ENCODE data around the gene SRGAP1.
"Not testable (repeated sequence)": the region's sequence is repeated elsewhere in the genome, so short reads cannot be mapped to it uniquely, and the experiment has no call there.

SRGAP1 gene

GRCh38 chr12:64097366-64098105 lies 253.0 kb downstream of the SRGAP1 start:
- no peak for DNase-seq

DNA sequence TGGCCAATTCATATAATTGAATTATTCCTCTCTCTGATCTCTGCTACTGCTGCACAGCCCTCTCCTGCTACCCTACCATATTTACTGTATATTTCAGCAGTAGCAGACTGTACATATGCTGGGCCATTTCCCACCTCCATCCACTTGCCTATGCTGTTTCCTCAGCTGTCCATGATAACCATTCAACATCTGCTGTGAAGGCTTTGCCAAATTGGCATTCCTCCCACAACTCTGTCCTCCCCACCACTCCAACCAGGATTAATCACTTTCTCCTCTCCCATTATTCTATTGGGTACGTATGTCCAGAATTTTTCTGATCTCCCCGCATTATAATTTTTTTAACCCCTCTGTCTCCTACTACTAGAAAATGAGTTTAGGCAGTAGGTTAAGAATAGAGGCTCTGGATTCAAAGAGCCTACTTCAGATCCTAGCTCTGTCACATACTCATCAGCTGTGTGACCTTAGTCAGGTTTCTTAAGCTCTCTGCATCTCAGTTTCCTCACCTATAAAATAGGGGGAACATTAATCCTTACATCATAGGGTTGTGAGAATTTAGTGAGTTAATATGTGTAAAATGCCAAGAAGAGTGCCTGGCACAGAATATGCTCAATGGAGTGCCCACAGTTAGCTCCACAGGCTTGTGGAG lies 254.3 kb downstream of the SRGAP1 start:
- no peak for DNase-seq

DNA sequence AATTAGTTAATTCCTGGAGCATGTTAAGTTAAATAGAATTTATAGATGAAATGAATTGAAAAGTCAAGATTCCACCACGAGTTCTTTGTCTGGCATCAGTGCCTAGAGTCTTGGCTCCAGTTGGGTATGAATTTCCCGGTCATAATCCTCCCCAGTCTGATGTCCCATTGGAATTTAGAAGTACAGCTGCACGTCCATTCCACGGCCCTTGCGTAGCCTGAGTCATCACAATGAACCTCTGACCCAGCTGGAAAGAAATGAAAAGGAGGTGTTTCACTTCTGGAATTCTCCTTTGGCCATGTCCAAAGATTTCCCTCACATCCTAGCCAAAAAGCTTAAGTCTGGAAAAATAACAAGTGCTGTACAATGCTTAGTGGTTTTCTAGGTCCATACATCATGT lies 254.9 kb downstream of the SRGAP1 start:
- DNase-seq, result no peak

- no peak for DNase-seq
These were observed 257.8 kb downstream of the SRGAP1 start for GRCh38 chr12:64102339-64102738.

GRCh38 chr12:64103825-64104740 lies 259.6 kb downstream of the SRGAP1 start:
- no peak for DNase-seq

GRCh38 chr12:64105026-64105425 lies 260.5 kb downstream of the SRGAP1 start:
- DNase-seq, result no peak

DNA sequence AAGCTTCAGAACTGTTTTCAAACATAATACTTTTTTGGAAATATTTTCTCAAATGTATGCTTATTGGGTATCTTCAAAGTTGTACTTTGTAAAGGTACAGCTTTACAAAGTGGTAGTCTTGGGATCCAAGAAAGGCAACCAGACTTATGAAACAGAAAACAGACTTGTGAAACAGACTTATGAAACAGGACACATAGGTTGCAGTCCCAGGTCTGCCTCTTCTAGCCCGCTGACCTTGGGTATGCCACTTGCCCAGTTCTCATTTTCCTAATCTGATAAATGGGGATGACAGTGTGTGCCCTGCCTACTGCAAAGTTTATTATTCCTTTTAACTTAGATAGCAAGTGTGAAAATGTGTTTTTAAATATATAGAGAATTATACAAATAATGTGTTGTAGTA lies 263.3 kb downstream of the SRGAP1 start:
- no peak for DNase-seq

DNA sequence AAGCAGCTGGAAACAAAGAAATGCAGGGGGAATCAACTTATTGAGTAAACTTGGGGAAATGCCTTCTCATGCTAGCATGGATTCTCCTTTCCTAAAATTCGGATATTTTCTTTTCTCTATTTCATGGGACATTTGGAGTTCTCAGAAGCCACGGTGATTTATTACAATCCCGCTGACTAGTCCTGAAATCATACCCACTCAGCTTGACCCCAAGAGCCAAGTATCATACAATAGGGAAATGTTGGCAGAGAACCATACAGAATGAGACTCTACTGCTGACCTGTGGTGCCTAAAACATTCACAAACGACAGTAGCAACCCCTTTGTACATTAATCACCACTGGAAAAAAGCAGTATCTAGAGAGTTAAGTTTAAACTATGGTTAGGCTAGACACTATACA lies 265.2 kb downstream of the SRGAP1 start:
- DNase-seq, result no peak

DNA sequence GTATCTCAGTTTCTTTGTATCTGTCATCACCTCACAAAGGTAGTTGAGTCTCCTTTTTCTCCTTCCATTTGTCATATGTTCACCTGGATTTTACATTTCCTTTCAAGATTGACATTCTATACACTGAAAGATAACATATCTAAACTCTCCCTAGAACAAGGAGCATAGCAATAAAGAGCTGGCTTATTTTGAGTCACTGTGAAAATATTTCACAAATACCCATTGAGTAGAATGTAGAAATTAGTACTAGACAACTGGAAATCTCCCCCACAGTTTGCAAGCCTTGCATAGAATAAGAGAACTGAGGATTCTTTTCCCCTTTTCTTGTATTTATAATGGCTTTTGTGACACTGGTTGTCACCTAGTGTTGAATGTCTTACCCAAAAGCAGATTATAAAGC lies 266.4 kb downstream of the SRGAP1 start:
- no peak for DNase-seq

DNA sequence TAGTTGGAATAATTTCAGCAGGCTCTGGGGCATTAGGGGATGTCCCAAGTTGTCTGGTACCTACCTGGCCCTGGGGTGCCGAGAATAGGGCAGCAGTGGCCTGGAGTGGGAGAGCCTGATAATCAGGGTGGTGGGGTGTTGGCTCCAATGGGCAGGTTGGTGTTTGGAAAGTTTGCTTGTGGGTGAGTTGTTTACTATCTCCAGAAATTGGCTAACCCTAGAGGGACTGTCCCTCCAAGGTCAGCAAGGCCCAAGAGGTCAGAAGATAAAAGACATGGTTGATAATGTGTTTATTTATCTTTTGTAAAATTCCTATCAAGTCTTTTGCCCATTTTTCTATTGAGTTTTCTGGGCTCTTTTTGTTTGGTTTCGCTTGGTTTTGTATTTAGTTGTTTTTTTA lies 272.5 kb downstream of the SRGAP1 start:
- no peak for DNase-seq

- no peak for DNase-seq
These were observed 276.1 kb downstream of the SRGAP1 start for GRCh38 chr12:64120568-64120967.

- DNase-seq, result not testable (repeated sequence)
These were observed 276.6 kb downstream of the SRGAP1 start for GRCh38 chr12:64121086-64121485.

GRCh38 chr12:64122154-64122553 lies 277.7 kb downstream of the SRGAP1 start:
- DNase-seq, result no peak

- no peak for DNase-seq
These were observed 278.5 kb downstream of the SRGAP1 start for GRCh38 chr12:64122995-64123394.

DNA sequence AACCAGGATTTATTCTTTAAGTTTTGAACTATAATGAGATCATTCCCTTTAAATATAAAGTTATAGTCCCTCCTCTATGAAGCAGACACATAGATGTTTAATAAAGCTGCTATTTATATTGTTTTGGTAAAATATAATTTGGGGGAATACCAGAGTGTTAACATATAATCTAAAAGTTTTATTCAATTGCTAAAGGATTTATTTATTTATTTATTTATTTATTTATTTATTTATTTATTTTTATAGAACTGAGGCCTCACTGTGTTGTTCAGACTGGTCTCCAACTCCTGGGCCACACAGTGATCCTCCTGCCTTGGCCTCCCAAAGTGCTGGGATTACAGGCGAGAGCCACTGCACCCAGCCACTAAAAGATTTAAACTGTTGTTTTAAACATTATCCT lies 278.9 kb downstream of the SRGAP1 start:
- DNase-seq, result no peak

DNA sequence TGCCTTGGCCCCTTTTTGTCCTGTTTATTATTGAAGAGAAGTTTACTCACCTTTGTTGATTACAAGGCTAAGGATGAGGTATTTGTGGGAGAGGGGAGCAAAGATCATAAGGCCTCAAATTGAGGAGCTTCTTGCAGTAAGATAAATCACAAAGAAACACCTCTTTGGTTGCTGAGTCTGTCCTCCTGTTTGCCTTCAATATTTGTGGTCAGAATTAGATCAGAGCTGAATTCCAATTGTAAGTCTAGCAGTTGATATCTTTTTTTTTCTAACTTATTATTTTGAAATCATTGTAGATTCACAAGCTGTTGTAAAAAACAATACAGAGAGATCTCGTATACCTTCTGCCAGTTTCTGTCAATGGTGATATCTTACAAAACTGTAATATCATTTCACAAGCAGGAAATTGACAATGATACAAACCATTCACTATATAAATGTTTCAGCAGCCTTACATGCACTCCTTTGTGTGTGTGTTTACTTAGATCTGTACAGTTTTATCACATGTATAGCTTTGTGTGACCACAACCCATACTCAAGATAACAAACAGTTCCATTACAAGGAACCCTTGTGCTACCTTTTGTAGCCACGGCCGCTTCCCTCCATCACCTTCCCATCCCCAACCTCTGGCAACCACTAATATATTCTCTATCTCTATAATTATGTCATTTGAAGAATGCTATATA lies 280.2 kb downstream of the SRGAP1 start:
- DNase-seq, result no peak

DNA sequence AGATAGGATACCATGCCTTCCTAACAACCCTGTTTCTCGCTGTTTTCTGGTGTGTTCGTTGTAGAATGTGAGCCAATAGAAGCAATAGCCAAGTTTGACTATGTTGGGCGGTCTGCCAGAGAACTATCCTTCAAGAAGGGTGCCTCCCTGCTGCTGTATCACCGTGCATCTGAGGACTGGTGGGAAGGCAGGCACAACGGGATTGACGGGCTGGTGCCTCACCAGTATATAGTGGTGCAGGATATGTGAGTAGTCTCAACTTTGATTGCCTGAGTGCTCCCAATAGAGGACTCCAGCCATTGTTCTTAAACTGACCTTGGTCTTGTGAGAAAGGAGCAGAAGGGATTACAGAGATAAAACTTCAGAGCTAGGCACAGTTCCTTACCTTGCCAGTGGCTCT lies 281.4 kb downstream of the SRGAP1 start:
- DNase-seq, result no peak

GRCh38 chr12:64127811-64128210 lies 283.3 kb downstream of the SRGAP1 start:
- DNase-seq, result no peak

- DNase-seq, result no peak
These were observed 283.9 kb downstream of the SRGAP1 start for GRCh38 chr12:64128366-64128765.

DNA sequence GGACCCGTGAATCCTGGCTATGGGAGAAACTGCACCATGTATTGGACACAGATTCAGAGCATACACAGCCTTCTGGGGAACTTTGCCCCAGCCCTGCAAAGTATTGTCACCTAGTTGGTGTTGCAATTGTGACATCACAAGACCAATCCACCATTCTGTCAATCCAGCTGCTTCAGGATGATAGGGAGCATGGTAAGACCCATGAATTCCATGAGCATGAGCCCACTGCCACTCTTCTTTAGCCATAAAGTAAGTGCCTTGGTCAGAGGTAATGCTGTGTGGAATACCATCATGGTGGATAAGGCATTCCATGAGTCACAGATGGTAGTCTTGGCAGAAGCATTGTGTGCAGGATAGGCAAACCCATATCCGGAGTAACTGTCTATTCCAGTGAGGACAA lies 286.0 kb downstream of the SRGAP1 start:
- not testable (repeated sequence) for DNase-seq

GRCh38 chr12:64131456-64131855 lies 287.0 kb downstream of the SRGAP1 start:
- DNase-seq, result not testable (repeated sequence)

DNA sequence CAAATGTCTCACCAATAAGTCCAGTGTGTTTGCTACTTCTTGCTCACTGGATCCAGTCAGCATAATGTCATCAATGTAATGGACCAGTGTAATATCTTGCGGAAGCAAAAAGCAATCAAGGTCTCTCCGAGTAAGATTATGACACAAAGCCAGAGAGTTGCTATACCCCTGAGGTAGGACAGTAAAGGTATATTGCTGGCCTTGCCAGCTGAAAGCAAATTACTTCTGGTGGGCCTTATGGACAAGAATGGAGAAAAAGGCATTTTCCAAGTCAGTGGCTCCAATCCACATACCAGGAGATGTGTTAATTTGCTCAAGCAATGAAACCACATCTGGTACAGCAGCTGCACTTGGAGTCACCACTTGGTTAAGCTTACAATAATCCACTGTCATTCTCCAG lies 288.2 kb downstream of the SRGAP1 start:
- not testable (repeated sequence) for DNase-seq

GRCh38 chr12:64137117-64137516 lies 292.6 kb downstream of the SRGAP1 start:
- no peak for DNase-seq

Data from stimulated activated CD4-positive, alpha-beta T cell treated with anti-CD3 and anti-CD28 coated beads, Interleukin-12 subunit alpha, Interleukin-12 subunit beta, amount 100 ng/mL, for 4 hours (primary cell).